Esophagus muscularis mucosa (tissue), 4 donors: Measurements from ENCODE around the gene GRIN3B.

Experiments used
- EP300 ChIP-seq: sonication (generic); formaldehyde crosslinking; IDR thresholded peaks from one replicate; pipeline ENCODE4 v1.6.1; 2017; ENCODE audit warnings: antibody characterized with exemption
- POLR2A ChIP-seq: fragments of 450-650 bp; IDR thresholded peaks from one replicate; pipeline ENCODE4 v1.6.1; 2017; ENCODE audit warnings: antibody characterized with exemption, moderate library complexity, mild to moderate bottlenecking, low read depth
- POLR2AphosphoS5 ChIP-seq, 2 donors: sonication (generic); formaldehyde crosslinking; IDR thresholded peaks; one replicate each; pipeline ENCODE4 v1.6.1; 2017; ENCODE audit warnings: antibody characterized with exemption in 2 of 2
- TF ChIP-seq, protein P1 (sequence below), 3 experiments: fragments of 200-600 bp in 2 of 3; fragments of 450-650 bp in 1 of 3; sonication (generic) in 2 of 3; IDR thresholded peaks; one replicate each; pipeline ENCODE4 v1.5.1; 2017 to 2019; ENCODE audit warnings: antibody characterized with exemption in 3 of 3, mild to moderate bottlenecking in 2 of 3, moderate library complexity in 1 of 3

GRCh38 chr19:1002600-1002999 is 2.4 kb downstream of the GRIN3B start:
- TF ChIP-seq, protein P1, sequence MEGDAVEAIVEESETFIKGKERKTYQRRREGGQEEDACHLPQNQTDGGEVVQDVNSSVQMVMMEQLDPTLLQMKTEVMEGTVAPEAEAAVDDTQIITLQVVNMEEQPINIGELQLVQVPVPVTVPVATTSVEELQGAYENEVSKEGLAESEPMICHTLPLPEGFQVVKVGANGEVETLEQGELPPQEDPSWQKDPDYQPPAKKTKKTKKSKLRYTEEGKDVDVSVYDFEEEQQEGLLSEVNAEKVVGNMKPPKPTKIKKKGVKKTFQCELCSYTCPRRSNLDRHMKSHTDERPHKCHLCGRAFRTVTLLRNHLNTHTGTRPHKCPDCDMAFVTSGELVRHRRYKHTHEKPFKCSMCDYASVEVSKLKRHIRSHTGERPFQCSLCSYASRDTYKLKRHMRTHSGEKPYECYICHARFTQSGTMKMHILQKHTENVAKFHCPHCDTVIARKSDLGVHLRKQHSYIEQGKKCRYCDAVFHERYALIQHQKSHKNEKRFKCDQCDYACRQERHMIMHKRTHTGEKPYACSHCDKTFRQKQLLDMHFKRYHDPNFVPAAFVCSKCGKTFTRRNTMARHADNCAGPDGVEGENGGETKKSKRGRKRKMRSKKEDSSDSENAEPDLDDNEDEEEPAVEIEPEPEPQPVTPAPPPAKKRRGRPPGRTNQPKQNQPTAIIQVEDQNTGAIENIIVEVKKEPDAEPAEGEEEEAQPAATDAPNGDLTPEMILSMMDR (IDR thresholded peaks at IDR 0.05): no peak
- no peak for TF ChIP-seq POLR2AphosphoS5 (IDR thresholded peaks at IDR 0.05)
- no peak for TF ChIP-seq EP300
- TF ChIP-seq POLR2A: no peak
